ENCODE results near the gene LMTK3. TPM values are rescaled to one million over a fixed set of nuclear protein-coding genes. Genes with fewer than 3 reads are reported as not detected.

Gene LMTK3
- total and polyA plus RNA-seq, 2 of the 13 experiments (the other 11 are each of a cell fraction or from before 2014, with no cell fraction given), result 0.18 to 0.29 TPM

DNA sequence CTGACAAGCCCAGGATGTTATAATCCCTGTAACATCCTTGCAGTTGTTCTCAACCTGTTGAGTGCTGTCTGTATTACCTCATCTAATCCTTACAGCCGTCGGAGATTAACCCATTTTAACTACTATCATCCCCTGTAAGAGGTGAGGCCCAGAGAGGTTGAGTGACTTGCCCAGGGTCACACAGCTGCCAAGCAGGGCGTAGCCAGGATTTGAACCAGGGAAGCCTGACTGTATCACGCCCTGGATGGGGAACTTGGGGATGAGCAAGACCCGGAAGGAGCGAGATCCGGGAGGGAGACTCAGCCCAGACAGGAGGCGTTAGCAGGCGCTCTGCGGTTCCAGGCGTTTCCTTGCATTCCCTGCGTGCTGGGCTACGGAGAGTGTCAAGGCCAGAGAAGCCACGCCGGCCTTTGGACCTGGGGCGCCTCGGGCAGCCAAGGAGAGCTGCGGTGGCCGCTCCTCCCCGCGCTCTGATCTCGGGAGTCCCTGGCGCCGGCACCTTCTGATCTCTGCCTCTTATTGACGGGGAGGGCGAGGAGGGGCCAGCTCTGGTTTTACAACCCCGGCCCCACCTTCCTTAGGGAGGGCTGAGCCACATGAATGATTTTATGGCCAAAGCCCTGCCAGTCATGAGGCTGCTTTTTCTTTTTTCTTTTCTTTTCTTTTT lies 46.5 kb upstream of the LMTK3 start (continued):
- TF ChIP-seq XRCC5 (optimal IDR thresholded peaks at IDR 0.05; ENCODE audit: low read length), result peak; percentile 95
- TF ChIP-seq SIX1 (CRISPR knock-in tag; IDR thresholded peaks at IDR 0.05; ENCODE audit: borderline replicate concordance), result no peak
- TF ChIP-seq JUN (CRISPR knock-in tag; IDR thresholded peaks at IDR 0.05), result peak; percentile 32; the same call in 1 of the 2 replicates
- TF ChIP-seq, protein P1, sequence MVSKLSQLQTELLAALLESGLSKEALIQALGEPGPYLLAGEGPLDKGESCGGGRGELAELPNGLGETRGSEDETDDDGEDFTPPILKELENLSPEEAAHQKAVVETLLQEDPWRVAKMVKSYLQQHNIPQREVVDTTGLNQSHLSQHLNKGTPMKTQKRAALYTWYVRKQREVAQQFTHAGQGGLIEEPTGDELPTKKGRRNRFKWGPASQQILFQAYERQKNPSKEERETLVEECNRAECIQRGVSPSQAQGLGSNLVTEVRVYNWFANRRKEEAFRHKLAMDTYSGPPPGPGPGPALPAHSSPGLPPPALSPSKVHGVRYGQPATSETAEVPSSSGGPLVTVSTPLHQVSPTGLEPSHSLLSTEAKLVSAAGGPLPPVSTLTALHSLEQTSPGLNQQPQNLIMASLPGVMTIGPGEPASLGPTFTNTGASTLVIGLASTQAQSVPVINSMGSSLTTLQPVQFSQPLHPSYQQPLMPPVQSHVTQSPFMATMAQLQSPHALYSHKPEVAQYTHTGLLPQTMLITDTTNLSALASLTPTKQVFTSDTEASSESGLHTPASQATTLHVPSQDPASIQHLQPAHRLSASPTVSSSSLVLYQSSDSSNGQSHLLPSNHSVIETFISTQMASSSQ (IDR thresholded peaks at IDR 0.05; ENCODE audit: low read depth), result peak; percentile 45; the same call in 1 of the 2 replicates
- TF ChIP-seq, protein P1 (CRISPR knock-in tag; IDR thresholded peaks at IDR 0.05; ENCODE audit: borderline replicate concordance), result peak; percentile 89
- TF ChIP-seq ZNF737 (CRISPR knock-in tag; IDR thresholded peaks at IDR 0.05; ENCODE audit: borderline replicate concordance), result no peak
- no peak for TF ChIP-seq HOXA9 (CRISPR knock-in tag; IDR thresholded peaks at IDR 0.05; ENCODE audit: borderline replicate concordance)
- TF ChIP-seq MTF1 (CRISPR knock-in tag; IDR thresholded peaks at IDR 0.05), result no peak
- no peak for TF ChIP-seq RBM22 (optimal IDR thresholded peaks at IDR 0.05; ENCODE audit: low read length)
- TF ChIP-seq HES4 (CRISPR knock-in tag; IDR thresholded peaks at IDR 0.05; ENCODE audit: borderline replicate concordance), result no peak
- no peak; the same call in 1 of the 2 replicates for TF ChIP-seq ZNF747 (CRISPR knock-in tag; IDR thresholded peaks at IDR 0.05; ENCODE audit: borderline replicate concordance)
- TF ChIP-seq, protein P2, sequence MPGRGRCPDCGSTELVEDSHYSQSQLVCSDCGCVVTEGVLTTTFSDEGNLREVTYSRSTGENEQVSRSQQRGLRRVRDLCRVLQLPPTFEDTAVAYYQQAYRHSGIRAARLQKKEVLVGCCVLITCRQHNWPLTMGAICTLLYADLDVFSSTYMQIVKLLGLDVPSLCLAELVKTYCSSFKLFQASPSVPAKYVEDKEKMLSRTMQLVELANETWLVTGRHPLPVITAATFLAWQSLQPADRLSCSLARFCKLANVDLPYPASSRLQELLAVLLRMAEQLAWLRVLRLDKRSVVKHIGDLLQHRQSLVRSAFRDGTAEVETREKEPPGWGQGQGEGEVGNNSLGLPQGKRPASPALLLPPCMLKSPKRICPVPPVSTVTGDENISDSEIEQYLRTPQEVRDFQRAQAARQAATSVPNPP (CRISPR knock-in tag; IDR thresholded peaks at IDR 0.05), result no peak
- peak; percentile 34; the same call in 1 of the 2 replicates for TF ChIP-seq SOX13 (IDR thresholded peaks at IDR 0.05)
- TF ChIP-seq SOX13 (CRISPR knock-in tag; conservative IDR thresholded peaks at IDR 0.05 in 1 of 2, IDR thresholded peaks at IDR 0.05 in 1 of 2), result peak in 1 of 2 experiments; percentile 89; a peak in 2 of 4 replicates
- no peak for TF ChIP-seq CHCHD3 (CRISPR knock-in tag; IDR thresholded peaks at IDR 0.05)
- TF ChIP-seq MXD4 (CRISPR knock-in tag; IDR thresholded peaks at IDR 0.05), result 0 out of 2 replicates have a peak, but pooled peaks have one; percentile 41
- TF ChIP-seq, protein P3, sequence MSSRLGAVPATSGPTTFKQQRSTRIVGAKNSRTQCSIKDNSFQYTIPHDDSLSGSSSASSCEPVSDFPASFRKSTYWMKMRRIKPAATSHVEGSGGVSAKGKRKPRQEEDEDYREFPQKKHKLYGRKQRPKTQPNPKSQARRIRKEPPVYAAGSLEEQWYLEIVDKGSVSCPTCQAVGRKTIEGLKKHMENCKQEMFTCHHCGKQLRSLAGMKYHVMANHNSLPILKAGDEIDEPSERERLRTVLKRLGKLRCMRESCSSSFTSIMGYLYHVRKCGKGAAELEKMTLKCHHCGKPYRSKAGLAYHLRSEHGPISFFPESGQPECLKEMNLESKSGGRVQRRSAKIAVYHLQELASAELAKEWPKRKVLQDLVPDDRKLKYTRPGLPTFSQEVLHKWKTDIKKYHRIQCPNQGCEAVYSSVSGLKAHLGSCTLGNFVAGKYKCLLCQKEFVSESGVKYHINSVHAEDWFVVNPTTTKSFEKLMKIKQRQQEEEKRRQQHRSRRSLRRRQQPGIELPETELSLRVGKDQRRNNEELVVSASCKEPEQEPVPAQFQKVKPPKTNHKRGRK (CRISPR knock-in tag; IDR thresholded peaks at IDR 0.05), result no peak
- peak; percentile 96 for TF ChIP-seq RXRB (CRISPR knock-in tag; IDR thresholded peaks at IDR 0.05; ENCODE audit: borderline replicate concordance)
- TF ChIP-seq, protein P4, sequence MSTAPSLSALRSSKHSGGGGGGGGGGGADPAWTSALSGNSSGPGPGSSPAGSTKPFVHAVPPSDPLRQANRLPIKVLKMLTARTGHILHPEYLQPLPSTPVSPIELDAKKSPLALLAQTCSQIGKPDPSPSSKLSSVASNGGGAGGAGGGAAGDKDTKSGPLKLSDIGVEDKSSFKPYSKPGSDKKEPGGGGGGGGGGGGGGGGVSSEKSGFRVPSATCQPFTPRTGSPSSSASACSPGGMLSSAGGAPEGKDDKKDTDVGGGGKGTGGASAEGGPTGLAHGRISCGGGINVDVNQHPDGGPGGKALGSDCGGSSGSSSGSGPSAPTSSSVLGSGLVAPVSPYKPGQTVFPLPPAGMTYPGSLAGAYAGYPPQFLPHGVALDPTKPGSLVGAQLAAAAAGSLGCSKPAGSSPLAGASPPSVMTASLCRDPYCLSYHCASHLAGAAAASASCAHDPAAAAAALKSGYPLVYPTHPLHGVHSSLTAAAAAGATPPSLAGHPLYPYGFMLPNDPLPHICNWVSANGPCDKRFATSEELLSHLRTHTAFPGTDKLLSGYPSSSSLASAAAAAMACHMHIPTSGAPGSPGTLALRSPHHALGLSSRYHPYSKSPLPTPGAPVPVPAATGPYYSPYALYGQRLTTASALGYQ (CRISPR knock-in tag; IDR thresholded peaks at IDR 0.05), result peak; percentile 89; the same call in 1 of the 2 replicates
- TF ChIP-seq ZSCAN25 (CRISPR knock-in tag; IDR thresholded peaks at IDR 0.05), result peak; percentile 73; the same call in 1 of the 2 replicates
- TF ChIP-seq SSRP1 (CRISPR knock-in tag; IDR thresholded peaks at IDR 0.05), result peak; percentile 80; the same call in 1 of the 2 replicates

Measured in HepG2 (cell line).